ENCODE results near the gene OR5L1.

OR5L1 gene

DNA sequence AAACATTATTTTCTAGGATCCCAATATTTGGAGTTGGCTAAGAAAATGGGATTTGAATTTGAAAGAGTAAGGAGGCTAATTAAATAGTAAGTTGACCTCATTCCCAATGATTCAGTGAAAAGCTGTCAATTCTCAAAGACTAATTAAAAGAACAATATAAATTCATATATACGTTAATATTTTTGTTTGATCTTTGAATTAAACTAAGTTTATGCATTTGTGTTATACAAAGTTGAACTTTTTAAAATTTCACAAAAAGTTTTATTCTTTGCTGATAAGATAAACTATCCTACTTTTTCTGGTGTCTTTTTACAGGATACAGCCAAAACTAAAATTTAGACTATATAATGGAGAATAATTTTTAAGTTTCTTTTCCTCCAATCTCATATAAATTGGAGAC lies at the start of gene OR5L1:
Gene OR5L1 (plus strand): TSS at position 301 of the 400 bp plus-strand sequence. CDS start 100 bp downstream, outside the sequence.
- DNase-seq = no peak

- DNase-seq = no peak
These were observed 38.0 kb upstream of the OR5L1 start, which contains the start of gene OR5D13 for GRCh38 chr11:55773138-55773537. Gene OR5D13, plus strand, starts transcription at chr11:55773438. Its CDS starts 0 bp downstream, at chr11:55773438.

GRCh38 chr11:55791606-55792005 lies 19.6 kb upstream of the OR5L1 start:
- no peak for DNase-seq

DNA sequence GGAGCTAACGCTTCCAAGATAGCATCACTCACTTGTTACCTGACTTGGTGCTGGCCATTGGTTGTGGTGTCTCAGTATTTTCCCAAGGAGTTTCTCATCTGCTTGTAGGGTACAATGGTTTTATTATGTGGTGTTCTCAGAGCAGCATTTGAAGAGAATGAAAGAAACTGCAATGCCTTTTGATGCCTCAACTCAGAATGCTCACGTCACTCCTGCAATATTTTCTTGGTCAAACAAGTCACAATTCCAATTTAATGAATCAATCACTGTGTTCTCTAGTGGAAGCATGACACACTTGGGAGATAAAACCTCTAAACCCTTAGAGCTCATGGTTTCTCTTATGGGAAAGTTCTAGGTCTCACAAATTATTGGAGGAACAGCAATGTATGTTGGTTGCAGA lies 17.8 kb upstream of the OR5L1 start:
- no peak for DNase-seq

DNA sequence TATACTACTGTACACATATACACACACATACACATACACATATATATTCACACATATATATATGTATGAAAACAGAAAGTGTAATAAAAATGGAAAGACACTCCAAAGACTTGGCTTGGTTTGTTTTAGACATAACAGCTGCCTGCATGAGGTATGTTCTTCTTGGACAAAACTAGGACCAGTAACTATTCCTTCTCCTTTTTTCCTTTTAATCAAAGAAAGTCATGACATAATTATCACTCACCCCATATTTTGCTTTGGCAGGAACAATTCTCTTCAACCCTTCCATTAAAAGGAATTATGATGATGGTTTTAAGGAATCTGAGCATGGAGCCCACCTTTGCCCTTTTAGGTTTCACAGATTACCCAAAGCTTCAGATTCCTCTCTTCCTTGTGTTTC lies 15.9 kb upstream of the OR5L1 start, which contains the start of gene OR5D14:
Gene OR5D14 (plus strand): TSS at position 301 of the 400 bp plus-strand sequence. CDS start 0 bp downstream, at position 301.
- DNase-seq = no peak

DNA sequence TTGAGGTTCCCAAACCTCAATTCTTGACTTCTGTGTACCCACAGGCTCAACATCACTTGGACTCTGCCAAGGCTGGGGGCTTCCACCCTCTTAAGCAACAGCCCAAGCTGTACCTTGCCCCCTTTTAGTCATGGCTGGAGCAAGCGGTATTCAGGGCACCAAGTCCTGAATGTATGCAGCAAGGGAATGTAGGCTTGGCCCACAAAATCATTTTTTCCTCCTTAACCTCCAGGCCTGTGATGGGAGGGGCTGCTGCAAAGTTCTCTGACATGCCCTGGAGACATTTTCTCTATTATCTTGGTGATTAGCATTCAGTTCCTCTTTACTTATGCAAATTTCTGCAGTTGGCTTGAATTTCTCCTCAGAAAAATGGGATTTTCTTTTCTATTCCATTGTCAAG lies 4.9 kb upstream of the OR5L1 start:
- DNase-seq = no peak

DNA sequence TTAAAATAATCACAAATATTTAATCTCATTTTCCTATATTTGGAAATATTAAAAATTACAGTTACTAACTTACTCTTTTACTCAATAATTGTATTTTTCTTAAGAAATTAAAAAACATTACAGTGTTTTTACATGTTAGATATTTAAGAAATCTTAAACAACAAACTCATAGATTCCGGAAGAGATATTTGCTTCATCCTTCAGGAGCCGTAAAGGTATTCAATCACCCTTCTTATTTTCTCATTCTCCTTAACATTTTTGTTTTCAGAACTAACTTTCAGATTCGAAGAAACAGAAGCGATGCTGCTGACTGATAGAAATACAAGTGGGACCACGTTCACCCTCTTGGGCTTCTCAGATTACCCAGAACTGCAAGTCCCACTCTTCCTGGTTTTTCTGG lies 8.2 kb downstream of the OR5L1 start, which contains the start of gene OR5D18:
Gene OR5D18 (plus strand): TSS at position 301 of the 400 bp plus-strand sequence. CDS start 0 bp downstream, at position 301.
- no peak for DNase-seq

- no peak for DNase-seq
These were observed 15.8 kb downstream of the OR5L1 start, which contains the start of gene OR5L2 for GRCh38 chr11:55826919-55827318. Gene OR5L2, plus strand, starts transcription at chr11:55827219. Its CDS starts 0 bp downstream, at chr11:55827219.

GRCh38 chr11:55838452-55838851 lies 27.3 kb downstream of the OR5L1 start, which contains the start of gene OR5D16:
Gene OR5D16, plus strand, starts transcription at chr11:55838752. Its CDS starts 0 bp downstream, at chr11:55838752.
- DNase-seq = no peak

- no peak for DNase-seq
These were observed 36.3 kb downstream of the OR5L1 start for GRCh38 chr11:55847453-55847852.

DNA sequence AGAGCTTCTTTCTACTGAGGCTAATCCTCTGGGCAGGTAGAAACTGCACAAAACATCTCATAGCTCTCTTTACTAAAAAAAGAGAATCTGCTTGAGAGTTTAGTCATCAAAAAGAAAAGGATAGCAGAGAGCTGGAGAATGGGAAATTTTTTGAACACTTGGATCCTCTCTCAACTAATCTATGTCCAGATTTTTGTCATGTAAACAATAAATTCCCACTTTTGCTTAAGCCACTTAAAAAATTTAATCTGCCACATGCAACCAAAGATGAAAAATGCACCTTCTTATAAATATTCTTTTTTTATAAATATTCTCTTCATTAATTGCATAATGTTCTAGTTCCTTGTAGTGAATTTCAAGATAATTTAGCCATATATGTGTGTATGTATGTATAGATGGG lies 37.9 kb downstream of the OR5L1 start:
- DNase-seq = no peak

DNA sequence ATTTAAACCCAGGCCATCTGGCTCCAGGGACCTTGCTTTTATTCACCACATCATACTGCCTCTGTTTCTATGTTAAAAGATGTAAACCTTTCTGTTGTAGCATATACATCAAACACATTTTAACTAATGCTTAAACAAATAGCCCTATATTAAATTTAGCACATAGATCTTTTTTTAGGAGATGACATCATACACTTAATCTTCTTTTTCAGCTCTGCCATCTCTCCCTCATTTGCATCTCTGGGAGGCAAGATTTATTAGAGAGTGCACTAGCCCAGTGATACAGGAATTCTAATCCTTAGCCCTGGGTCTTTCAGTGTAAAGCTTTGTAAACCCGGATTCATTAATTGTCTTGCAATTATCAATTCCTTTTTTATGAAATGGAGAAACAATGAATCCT lies 41.0 kb downstream of the OR5L1 start:
- no peak for DNase-seq

GRCh38 chr11:55854704-55855103 lies 43.5 kb downstream of the OR5L1 start:
- DNase-seq = no peak
